ENCODE data around the gene ZNF507.

The ZNF507 gene

DNA sequence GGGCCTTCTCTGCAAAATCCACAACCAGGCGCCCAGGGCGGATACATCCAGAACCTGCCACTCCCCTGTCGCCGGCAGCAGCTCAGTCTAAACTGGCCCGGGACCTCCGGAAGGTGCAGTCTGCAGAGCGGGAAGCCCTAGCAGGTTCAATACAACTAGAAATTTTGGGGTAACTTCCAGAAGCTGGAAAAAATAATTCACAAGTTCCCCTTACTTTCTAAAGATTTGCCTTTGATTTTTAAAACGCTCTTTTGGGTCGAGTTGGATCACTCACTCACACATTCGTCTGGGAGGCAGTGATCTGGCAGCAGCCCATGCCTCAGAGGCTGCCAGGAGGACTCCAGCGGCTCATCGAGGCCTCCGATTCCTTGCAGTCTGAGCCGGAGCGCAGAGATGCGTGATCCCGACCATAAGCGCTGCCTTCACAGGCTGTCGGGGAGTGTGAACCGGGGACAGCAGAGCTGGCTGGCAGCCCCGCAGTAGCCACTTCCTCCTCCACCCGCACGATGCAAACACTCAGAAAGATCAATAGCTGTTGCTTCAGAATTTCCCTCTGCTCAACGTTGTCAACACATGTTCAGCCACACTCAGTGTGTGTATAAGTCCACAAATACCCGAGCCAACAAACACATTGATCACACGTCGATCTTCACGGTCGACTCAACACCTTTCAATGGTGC is 35.6 kb upstream of the ZNF507 start:
- TF ChIP-seq, protein P1, sequence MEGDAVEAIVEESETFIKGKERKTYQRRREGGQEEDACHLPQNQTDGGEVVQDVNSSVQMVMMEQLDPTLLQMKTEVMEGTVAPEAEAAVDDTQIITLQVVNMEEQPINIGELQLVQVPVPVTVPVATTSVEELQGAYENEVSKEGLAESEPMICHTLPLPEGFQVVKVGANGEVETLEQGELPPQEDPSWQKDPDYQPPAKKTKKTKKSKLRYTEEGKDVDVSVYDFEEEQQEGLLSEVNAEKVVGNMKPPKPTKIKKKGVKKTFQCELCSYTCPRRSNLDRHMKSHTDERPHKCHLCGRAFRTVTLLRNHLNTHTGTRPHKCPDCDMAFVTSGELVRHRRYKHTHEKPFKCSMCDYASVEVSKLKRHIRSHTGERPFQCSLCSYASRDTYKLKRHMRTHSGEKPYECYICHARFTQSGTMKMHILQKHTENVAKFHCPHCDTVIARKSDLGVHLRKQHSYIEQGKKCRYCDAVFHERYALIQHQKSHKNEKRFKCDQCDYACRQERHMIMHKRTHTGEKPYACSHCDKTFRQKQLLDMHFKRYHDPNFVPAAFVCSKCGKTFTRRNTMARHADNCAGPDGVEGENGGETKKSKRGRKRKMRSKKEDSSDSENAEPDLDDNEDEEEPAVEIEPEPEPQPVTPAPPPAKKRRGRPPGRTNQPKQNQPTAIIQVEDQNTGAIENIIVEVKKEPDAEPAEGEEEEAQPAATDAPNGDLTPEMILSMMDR (IDR thresholded peaks at IDR 0.05; ENCODE audit: low read length, missing control alignments): no peak
- no peak for DNase-seq (ENCODE audit: low read depth)

DNA sequence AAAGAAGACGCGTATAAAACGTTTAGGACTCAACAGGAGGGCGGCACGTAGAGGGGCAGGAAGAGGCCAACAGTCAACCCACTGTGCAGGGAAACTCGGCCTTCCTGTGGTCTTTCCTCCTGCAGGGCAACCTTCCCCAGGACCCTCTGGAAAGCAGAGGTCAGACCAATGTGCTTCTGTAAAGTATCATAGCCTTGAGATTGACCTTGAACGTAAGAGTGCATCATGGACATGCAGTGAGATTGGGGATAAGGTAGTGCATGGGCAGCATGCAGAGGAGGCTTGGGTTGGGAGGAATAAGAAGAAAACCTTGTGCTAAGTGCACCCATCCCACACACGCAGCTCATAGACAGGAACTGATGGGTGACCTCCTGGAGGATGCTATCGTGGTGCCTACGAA is 34.0 kb upstream of the ZNF507 start:
- TF ChIP-seq, protein P1 (IDR thresholded peaks at IDR 0.05; ENCODE audit: low read length, missing control alignments): no peak
- no peak for DNase-seq (ENCODE audit: low read depth)

More for the DNA sequence above, 35.6 kb upstream of the ZNF507 start:
- H3K4me3 ChIP-seq (replicated peaks; ENCODE audit: low read depth, low read length): no peak overlapping the region

DNA sequence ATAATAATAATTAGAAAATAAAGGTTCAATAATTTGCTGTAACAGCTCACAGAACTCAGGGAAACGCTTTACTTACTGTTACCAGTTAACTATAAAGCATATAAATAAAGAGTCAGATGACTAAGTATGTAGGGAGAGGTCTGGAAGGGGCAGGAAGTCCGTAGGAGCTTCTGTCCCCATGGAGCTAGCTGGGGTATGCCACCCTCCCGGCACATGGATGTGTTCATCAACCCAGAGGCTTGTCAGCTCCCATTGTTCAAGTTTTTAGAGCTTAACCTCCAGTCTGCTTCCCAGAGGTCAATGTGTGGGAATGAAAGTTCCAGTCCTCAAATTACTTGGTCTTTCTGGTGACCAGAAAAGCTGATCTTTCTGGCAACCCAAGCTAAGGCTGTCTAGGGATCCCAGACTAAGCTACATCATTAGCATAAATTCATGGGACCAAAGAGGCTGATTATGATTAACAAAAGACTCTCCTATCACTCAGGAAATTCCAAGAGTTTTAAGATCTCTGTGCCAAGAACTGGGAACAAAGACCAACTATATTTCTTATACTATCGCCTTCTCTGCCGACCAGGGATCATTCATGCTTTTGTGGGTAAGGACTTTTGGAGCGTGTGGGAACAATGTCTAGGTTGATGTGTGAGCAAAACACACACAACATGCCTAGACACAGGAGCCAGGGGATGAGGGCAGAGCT is 31.7 kb upstream of the ZNF507 start:
- peak; percentile 12 for DNase-seq (ENCODE audit: low read depth)
- H3K4me3 ChIP-seq (replicated peaks; ENCODE audit: low read depth, low read length): no peak overlapping the region
- TF ChIP-seq, protein P1 (IDR thresholded peaks at IDR 0.05; ENCODE audit: low read length, missing control alignments): no peak

More for the DNA sequence above, 34.0 kb upstream of the ZNF507 start:
- H3K4me3 ChIP-seq (replicated peaks; ENCODE audit: low read depth, low read length): no peak overlapping the region

DNA sequence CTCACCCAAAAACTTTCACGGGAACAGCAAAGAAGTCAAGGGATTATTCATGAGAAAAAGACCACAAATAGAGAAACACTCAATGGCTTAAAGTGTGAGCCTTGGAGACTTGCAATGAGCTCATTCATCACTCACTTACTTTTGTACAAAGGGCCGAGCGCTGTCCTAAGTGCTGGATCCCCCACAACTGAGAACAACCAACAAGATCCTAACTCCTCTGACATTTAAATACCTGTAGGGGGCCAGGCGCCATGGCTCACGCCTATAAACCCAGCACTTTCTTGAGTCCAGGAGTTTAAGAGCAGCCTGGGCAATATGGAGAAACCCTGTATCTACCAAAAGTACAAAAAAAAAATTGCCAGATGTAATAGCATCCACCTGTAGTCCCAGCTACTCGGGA is 29.4 kb upstream of the ZNF507 start:
- no peak overlapping the region for H3K4me3 ChIP-seq (replicated peaks; ENCODE audit: low read depth, low read length)
- TF ChIP-seq, protein P1 (IDR thresholded peaks at IDR 0.05; ENCODE audit: low read length, missing control alignments): no peak
- DNase-seq (ENCODE audit: low read depth): no peak

DNA sequence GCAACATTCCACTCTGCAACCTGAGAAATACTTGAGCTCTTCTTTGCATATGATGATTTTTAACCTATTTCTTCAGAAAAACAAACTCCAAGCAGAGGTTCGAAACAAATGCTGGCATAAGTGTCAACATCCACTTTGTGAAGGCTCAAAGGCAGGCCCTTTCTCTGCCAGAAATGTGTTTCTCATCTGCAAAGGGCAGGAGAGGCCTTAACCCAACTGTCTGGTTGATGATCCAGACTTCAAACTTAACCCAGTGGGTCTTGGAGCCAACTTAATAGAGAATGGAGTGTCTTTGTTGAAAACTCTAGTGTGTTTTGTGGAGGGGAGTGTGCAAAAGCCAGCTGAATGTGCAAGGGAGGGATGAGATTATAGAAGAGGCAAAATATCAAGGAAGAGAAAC is 28.3 kb upstream of the ZNF507 start:
- no peak for DNase-seq (ENCODE audit: low read depth)
- H3K4me3 ChIP-seq (replicated peaks; ENCODE audit: low read depth, low read length): no peak overlapping the region
- TF ChIP-seq, protein P1 (IDR thresholded peaks at IDR 0.05; ENCODE audit: low read length, missing control alignments): no peak

DNA sequence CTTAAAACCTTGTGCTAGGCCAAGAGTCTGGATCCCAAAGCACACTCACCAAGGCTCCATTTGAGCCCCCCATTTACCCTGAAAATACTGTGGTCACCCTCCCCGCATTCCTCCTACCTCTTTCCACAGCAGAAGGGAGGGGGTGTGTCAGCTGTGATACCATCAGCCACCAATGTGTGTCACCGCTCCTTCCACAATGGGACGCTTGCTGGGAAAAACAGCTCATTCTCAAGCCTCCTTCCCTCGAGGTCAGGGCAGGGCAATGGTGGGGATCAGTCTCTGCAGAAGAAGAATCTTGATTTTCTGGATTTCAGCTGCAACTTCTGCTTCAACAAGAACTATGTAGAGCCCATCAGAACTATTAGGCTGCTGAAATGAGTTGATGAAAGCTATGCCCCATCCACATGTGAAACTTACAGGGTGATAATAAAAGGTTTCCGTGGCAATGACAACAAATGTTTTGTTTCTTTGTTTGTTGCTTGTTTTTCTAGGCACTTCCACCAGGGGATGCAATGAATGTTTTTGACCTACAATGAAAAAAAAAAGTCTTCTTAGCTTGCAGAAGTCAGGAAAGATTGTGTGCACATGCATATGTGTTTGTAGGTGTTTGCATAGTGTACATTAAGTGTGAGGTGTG is 26.4 kb upstream of the ZNF507 start:
- DNase-seq (ENCODE audit: low read depth): peak; percentile 13
- no peak overlapping the region for H3K4me3 ChIP-seq (replicated peaks; ENCODE audit: low read depth, low read length)
- TF ChIP-seq, protein P1 (IDR thresholded peaks at IDR 0.05; ENCODE audit: low read length, missing control alignments): peak; percentile 16

All from fibroblast of pulmonary artery (primary cell).